Stimulated activated memory B cell treated with anti-CD40 and anti-IgM and Interleukin-4, amounts not matched to agents 10 μg/mL and 1 μg/mL and 100 μg/mL, for 72 hours (primary cell): Measurements from ENCODE around the gene SSBP1.

ENCODE experiments used
- ATAC-seq: fragments of 150-1000 bp; cut with Tn5 transposase; 2 replicates; pipeline ENCODE4 v1.10.0; 2021
- H3K27ac Mint-ChIP-seq: one replicate; pipeline ENCODE4 v1.8.0; 2022; ENCODE audit warnings: mild to moderate bottlenecking, mixed read lengths
- H3K27me3 Mint-ChIP-seq: one replicate; pipeline ENCODE4 v1.8.0; 2022; ENCODE audit warnings: mixed read lengths
- H3K36me3 Mint-ChIP-seq: one replicate; pipeline ENCODE4 v1.8.0; 2022; ENCODE audit warnings: mixed read lengths
- H3K4me1 Mint-ChIP-seq: one replicate; pipeline ENCODE4 v1.8.0; 2022; ENCODE audit warnings: mixed read lengths
- H3K4me3 Mint-ChIP-seq: one replicate; pipeline ENCODE4 v1.8.0; 2022; ENCODE audit warnings: mild to moderate bottlenecking, moderate library complexity, mixed read lengths
- H3K9me3 Mint-ChIP-seq: one replicate; pipeline ENCODE4 v1.8.0; 2022; ENCODE audit warnings: mixed read lengths

SSBP1 gene

GRCh38 chr7:141702892-141703291 is 35.3 kb upstream of the SSBP1 start:
- ATAC-seq = no peak
- H3K27ac Mint-ChIP-seq = peak overlapping the region; percentile 78
- H3K4me1 Mint-ChIP-seq = peaks cover 39% of the 10 kb centered on the region

GRCh38 chr7:141704112-141704511 is 34.0 kb upstream of the SSBP1 start:
- ATAC-seq = no peak
- Mint-ChIP-seq H3K36me3 (no peaks in the 10 kb centered on the region), H3K9me3 (no peaks in the 10 kb centered on the region), H3K27me3 (no peaks in the 10 kb centered on the region), H3K4me1 (peaks cover 27% of the 10 kb centered on the region), H3K27ac (no peak overlapping the region), H3K4me3 (no peak overlapping the region)

More at GRCh38 chr7:141702892-141703291, 35.3 kb upstream of the SSBP1 start:
- Mint-ChIP-seq H3K9me3 (no peaks in the 10 kb centered on the region), H3K36me3 (no peaks in the 10 kb centered on the region), H3K27me3 (no peaks in the 10 kb centered on the region), H3K4me3 (no peak overlapping the region)

GRCh38 chr7:141704741-141705140 is 33.4 kb upstream of the SSBP1 start:
- Mint-ChIP-seq H3K27me3 (no peaks in the 10 kb centered on the region), H3K9me3 (no peaks in the 10 kb centered on the region), H3K36me3 (no peaks in the 10 kb centered on the region), H3K27ac (no peak overlapping the region), H3K4me1 (peaks cover 21% of the 10 kb centered on the region), H3K4me3 (no peak overlapping the region)
- ATAC-seq = no peak

- peaks cover 7% of the 10 kb centered on the region for H3K4me1 Mint-ChIP-seq
- no peaks in the 10 kb centered on the region for H3K9me3 Mint-ChIP-seq
- no peaks in the 10 kb centered on the region for H3K27me3 Mint-ChIP-seq
- peaks cover 8% of the 10 kb centered on the region for H3K36me3 Mint-ChIP-seq
- no peak overlapping the region for H3K27ac Mint-ChIP-seq
- ATAC-seq = no peak
- H3K4me3 Mint-ChIP-seq = no peak overlapping the region
Observed at GRCh38 chr7:141706239-141707064, 31.7 kb upstream of the SSBP1 start.

DNA sequence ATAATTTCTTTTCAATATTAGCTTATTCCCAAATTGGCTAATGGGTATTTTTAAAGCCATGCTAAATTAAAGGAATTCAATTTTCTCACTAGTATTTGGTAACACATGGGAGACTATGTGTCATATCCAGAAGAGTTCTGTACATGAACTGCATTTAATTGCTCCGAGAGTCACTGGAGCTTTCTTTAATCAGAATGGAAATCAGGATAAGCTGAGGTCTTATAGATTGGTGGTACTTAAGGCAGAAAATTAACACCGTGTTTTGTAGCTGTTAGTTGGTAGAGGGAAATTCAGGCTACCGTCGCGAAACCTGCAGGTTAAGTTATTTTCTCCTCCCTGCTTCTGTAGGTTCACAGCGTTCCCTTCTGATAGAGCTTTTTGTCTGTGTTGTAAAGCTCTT is 29.8 kb upstream of the SSBP1 start, which contains the start of gene WEE2:
TSS of gene WEE2 (plus strand) at position 3 of the 400 bp plus-strand sequence. CDS start 406 bp downstream, outside the sequence.
- no peak for ATAC-seq

GRCh38 chr7:141709318-141709717 is 28.8 kb upstream of the SSBP1 start:
- H3K36me3 Mint-ChIP-seq = peaks cover 8% of the 10 kb centered on the region
- no peaks in the 10 kb centered on the region for H3K27me3 Mint-ChIP-seq
- H3K4me3 Mint-ChIP-seq = no peak overlapping the region
- no peak overlapping the region for H3K27ac Mint-ChIP-seq
- no peaks in the 10 kb centered on the region for H3K4me1 Mint-ChIP-seq
- ATAC-seq = no peak
- H3K9me3 Mint-ChIP-seq = no peaks in the 10 kb centered on the region

More for the DNA sequence above, 29.8 kb upstream of the SSBP1 start, which contains the start of gene WEE2:
- no peaks in the 10 kb centered on the region for H3K27me3 Mint-ChIP-seq
- no peaks in the 10 kb centered on the region for H3K9me3 Mint-ChIP-seq
- no peak within 1 kb of the TSS for H3K27ac Mint-ChIP-seq
- no peak within 1 kb of the TSS for H3K4me3 Mint-ChIP-seq
- peaks cover 8% of the 10 kb centered on the region for H3K36me3 Mint-ChIP-seq
- no peaks in the 10 kb centered on the region for H3K4me1 Mint-ChIP-seq

- no peaks in the 10 kb centered on the region for H3K9me3 Mint-ChIP-seq
- no peak for ATAC-seq
- no peaks in the 10 kb centered on the region for H3K4me1 Mint-ChIP-seq
- no peak overlapping the region for H3K4me3 Mint-ChIP-seq
- H3K36me3 Mint-ChIP-seq = peaks cover 8% of the 10 kb centered on the region
- no peaks in the 10 kb centered on the region for H3K27me3 Mint-ChIP-seq
- H3K27ac Mint-ChIP-seq = no peak overlapping the region
Observed at GRCh38 chr7:141709749-141710148, 28.4 kb upstream of the SSBP1 start.

DNA sequence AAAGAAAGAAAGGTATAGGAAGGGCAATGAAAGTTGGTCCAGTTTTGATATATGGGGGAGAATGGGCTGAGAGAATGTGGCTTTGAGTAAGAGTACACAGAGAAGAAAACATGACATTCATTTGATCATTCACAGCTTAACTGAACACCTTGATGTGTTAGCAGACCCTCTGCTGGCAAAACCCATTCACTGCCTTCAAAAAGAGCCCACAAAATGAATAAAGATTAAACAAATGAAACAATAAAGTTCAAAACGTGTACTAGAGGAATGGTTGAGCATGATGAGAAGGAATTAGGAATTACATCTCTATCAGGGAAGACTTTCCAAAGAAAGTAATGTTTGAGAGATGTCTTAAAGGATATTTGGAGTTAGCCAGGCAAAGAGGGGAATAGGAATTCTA is 27.9 kb upstream of the SSBP1 start:
- Mint-ChIP-seq H3K9me3 (no peaks in the 10 kb centered on the region), H3K27ac (no peak overlapping the region), H3K4me1 (no peaks in the 10 kb centered on the region), H3K4me3 (no peak overlapping the region), H3K36me3 (peaks cover 8% of the 10 kb centered on the region), H3K27me3 (no peaks in the 10 kb centered on the region)
- ATAC-seq = no peak

DNA sequence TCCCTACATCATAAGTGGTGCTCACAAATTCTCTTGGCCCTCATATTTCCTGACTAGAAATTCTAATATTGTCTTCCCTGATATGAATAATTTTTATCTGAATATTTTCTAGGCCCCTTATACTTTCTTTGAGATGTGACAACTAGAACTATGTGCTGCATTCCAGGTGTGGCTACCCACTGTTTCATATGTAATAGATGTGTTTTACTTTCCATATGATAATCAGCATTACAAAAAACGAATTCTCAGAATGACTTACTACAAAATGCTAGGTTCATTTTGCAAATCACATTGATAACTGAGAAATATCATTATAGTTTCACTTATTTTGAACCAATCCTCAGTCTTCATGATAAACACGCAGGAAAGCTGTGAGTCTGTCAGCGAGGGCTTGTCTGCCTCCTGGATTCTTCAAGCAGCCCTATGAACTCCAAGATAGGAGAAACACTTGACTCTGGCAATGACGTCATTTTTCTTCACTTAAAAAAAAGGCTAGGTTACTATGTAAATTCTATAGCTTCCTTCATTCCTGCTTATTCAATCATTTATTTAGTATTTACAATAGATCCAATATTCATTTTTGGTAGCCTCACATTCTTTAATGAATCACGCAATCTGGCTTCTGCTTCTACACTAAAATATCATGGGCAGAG is 25.4 kb upstream of the SSBP1 start:
- Mint-ChIP-seq H3K4me3 (no peak overlapping the region), H3K9me3 (no peaks in the 10 kb centered on the region), H3K36me3 (peaks cover 8% of the 10 kb centered on the region), H3K4me1 (no peaks in the 10 kb centered on the region), H3K27ac (no peak overlapping the region), H3K27me3 (no peaks in the 10 kb centered on the region)
- ATAC-seq = no peak

- no peak for ATAC-seq
- Mint-ChIP-seq H3K36me3 (peaks cover 13% of the 10 kb centered on the region), H3K9me3 (no peaks in the 10 kb centered on the region), H3K4me1 (no peaks in the 10 kb centered on the region), H3K27me3 (no peaks in the 10 kb centered on the region), H3K4me3 (no peak overlapping the region), H3K27ac (no peak overlapping the region)
Observed at GRCh38 chr7:141713890-141714289, 24.3 kb upstream of the SSBP1 start.

GRCh38 chr7:141714571-141714970 is 23.6 kb upstream of the SSBP1 start:
- Mint-ChIP-seq H3K9me3 (no peaks in the 10 kb centered on the region), H3K27ac (no peak overlapping the region), H3K4me3 (no peak overlapping the region), H3K36me3 (peaks cover 13% of the 10 kb centered on the region), H3K4me1 (no peaks in the 10 kb centered on the region), H3K27me3 (no peaks in the 10 kb centered on the region)
- ATAC-seq = no peak

GRCh38 chr7:141715018-141715417 is 23.1 kb upstream of the SSBP1 start:
- Mint-ChIP-seq H3K27ac (no peak overlapping the region), H3K4me3 (no peak overlapping the region), H3K27me3 (no peaks in the 10 kb centered on the region), H3K36me3 (peaks cover 13% of the 10 kb centered on the region), H3K9me3 (no peaks in the 10 kb centered on the region), H3K4me1 (no peaks in the 10 kb centered on the region)
- no peak for ATAC-seq

DNA sequence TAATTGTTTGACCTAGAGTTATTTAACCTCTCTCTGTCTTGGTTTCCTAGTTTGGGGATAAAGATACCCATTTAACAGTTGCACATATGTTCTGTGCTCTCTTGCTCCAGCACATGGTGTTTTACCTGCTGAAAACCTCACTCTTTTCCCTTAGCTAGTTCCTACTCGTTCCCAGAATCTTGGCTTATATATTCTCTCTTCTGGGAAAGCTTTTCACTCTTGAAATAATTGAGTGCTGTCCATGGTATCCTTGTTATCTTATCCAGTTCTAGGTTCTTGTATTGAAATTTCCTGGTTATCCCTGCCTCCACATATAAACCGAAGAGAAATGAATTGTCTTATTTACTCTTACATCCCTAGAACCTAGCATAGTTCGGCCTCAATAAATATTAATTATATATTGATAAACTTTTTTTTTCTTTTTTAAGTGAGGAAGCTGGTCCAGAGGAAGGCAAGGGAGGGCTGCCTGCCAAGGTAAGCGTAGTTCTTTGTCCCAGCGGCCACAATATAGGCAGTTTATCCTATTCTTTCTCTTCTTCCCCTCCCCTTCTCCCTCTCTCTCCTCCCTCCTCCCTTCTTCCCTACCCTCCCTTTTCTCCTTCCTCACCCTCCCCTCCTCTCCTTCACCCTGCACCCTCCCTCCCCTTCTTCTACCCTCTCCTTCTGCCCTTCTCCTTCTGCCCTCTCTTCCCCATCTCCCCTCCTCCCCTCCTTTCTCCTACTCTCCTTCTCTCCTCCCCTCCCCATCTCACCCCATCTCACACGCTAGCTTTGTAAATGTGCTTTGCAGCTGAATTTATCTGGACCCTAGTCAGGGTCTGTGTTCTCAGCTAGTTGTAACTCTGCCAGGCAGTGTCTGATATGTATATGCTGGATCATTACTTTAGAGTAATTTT is 22.1 kb upstream of the SSBP1 start:
- Mint-ChIP-seq H3K36me3 (peaks cover 6% of the 10 kb centered on the region), H3K4me3 (no peak overlapping the region), H3K27ac (no peak overlapping the region), H3K27me3 (no peaks in the 10 kb centered on the region), H3K4me1 (no peaks in the 10 kb centered on the region), H3K9me3 (no peaks in the 10 kb centered on the region)
- ATAC-seq = no peak

DNA sequence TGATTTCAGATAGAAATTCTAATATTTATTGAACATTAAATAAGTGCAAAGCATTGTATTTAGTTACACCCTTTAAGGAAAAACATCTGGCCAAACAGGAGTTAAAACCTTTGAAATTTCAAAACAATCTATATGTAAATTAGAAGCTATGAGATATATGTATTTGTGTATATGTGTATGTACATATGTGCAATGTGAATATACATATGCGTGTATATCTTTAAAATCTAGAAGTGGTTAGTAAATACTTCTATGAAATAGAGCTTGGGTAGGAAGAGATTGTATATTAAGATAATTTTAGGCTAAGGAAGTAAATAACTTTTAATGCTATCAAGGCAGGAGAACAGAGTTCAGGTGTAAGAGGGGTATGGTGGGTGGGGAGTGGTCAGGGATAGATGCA is 20.7 kb upstream of the SSBP1 start:
- H3K27me3 Mint-ChIP-seq = no peaks in the 10 kb centered on the region
- H3K4me1 Mint-ChIP-seq = no peaks in the 10 kb centered on the region
- no peak overlapping the region for H3K4me3 Mint-ChIP-seq
- H3K36me3 Mint-ChIP-seq = peaks cover 5% of the 10 kb centered on the region
- no peak for ATAC-seq
- no peak overlapping the region for H3K27ac Mint-ChIP-seq
- H3K9me3 Mint-ChIP-seq = no peaks in the 10 kb centered on the region

DNA sequence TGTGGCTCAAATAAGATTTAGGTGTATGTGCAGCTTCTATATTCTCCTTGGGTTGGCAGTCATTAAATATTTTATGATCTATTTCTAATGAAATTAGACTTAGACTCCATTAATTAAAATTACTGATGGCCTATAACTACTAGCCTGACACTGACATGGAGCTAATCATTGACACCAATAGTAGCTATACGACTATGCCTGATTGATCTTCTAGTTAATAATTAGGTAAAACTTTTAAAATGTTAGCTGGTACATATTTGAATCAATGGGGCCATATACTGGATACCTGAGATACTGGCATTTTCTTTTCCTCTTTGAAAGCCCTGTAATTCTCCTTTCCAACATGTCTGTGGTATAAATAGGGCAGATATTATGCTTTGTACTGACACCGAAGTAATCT is 15.6 kb upstream of the SSBP1 start:
- H3K27me3 Mint-ChIP-seq = no peaks in the 10 kb centered on the region
- H3K36me3 Mint-ChIP-seq = peaks cover 5% of the 10 kb centered on the region
- no peak for ATAC-seq
- H3K27ac Mint-ChIP-seq = no peak overlapping the region
- no peak overlapping the region for H3K4me3 Mint-ChIP-seq
- H3K4me1 Mint-ChIP-seq = no peaks in the 10 kb centered on the region
- no peaks in the 10 kb centered on the region for H3K9me3 Mint-ChIP-seq
